OCI-M2 (cell line): ENCODE data around the gene ABCA2.
A peak's percentile ranks its signal among the peaks of the same experiment; 100 is the strongest.

Experiments
- DNase-seq: peaks from one replicate; lab custom pipeline; 2025; ENCODE audit not compliant: unreplicated experiment; lab: John Stamatoyannopoulos, UW

ABCA2 gene

DNA sequence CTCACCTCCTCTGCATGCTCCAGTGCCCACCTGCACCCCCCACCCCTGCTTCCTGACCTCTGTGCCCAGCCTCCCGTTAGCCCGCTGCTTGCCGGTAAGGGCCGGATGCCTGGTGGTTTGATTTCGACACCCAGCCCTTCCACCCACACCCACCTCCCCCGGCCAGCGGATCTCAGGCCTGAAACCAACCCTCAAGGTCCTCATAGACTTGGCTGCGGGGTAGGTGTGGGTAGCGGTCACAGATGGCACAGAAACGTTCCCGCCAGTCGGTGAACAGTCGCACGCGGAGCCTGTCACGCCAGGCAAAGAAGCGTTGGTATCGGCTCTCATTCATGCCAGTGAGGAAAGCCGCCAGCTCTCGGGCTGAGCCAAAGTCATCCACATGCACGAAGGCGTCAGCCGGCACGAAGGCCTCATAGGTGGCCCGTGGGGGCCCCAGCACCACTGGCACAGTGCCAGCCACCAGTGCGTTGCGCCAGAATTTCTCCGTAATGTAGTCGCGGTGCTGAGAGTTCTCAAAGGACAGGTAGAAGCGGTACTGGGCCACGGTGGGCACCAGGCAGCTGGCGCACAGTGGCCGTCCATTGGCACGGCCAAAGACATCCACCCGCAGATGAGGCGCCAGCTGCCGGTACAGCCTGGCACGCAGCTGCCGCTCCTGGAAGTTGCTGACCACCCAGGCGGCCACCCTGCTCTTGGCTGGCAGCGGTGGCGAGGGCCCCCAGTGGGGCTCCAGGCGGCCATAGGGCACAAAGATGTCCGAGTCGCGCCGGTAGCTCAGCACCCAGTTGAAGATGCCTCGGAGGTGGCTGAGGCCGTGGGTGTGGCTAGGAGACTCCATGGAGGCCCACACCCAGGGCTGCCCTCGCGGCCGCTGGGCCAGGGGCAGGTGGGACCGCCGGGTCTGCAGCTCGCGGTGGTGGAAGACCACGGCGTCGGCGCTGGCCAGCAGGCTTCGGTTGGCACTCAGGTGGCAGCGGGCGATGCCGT lies 2.8 kb upstream of the ABCA2 start:
- no peak for DNase-seq

DNA sequence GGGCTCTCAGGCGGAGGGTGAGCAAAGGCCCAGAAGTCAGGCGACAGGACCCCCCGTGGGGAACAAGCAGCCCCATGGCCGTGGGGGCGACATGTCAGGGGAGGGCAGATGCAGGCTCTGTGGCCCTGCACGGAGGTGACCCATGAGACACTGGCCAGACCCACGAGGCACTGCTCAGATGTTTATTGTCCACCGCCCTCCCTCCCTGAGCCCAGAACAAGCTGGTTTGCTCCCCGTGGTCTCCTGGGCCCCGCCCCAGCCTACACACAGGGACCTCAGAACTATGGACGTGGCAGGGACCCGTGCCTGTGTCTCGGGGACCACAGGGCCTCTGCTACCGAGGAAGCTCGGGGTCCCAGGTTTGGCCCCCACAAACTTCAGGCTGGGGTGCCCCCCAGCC lies 2.0 kb upstream of the ABCA2 start:
- DNase-seq = no peak

DNA sequence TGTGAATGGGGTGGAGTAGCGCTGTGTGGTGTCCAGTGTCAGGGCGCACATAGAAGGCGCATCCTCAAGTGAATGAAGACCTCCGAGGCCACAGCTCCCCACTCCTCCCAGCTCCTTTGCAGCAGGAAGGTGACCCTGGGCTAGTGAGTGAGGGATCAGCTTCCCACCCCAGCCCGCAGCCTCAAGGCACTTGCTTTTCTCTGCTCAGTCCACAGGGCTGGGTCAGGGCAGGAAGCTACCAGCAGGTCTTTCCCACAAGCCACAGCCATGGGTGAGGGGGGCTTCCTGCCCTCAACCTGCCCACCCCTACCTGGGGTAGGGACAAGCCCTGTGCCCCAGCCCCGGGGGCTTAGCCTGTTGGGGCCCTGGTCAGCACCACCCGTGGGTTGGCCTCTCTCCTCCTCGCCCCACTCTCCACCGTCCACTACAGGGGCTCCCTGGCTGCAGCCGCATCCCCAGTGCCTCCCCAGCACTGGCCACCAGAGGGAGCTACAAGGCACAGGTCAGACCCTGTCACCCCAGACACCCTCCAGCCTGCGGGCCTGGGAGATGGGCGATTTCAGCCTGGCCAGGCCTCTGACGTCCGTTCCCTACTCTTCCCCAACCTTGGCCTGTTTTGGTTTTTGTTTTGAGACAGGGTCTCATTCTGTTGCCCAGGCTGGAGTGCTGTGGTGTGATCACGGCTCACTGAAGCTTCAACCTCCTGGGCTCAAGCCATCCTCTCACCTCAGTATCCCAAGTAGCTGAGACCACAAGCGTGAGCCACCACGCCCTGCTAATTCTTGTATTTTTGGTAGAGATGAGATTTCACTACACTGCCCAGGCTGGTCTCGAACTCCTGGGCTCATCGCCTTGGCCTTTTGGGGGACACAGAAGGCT lies 1.3 kb upstream of the ABCA2 start:
- peak; percentile 13 for DNase-seq

DNA sequence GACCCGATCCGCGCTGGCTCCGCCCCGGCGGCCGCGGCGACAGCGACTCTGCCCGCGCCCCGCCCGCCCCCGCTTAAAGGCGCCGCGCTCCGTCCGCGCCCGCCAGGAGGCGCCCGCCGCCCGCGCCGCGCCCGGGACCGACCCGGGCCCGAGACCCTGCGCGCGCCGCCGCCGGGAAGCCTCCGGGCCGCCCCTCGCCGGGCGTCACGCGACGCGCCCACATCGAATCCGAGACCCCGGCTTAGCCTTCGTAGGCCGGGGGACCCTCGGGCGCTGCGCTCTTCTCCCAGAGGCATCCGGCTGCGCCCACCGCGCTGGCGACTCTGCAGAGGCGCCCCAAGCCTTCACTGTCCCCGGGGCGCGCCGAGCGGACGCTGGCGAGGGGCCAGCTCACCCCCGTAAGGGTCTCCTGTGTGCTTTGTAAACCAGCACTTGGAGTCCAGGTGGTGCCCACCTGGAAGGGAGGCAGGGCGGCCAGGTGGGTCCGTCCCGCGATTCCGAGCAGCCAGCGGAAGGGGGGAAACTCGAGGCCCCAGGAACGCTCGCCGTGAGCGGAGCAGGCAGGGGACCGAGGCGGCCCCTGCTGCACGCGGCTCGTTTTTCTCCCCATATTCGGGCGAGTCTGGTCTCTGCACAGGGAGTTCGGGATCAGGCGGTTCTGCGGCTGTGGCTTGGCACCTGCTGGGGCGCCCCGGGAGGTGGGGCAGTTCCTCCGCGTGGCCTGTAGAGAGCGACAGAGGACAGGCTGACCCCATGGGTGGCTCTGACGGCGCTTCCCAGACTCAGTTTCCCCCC lies 423 bp upstream of the ABCA2 start:
- no peak for DNase-seq

DNA sequence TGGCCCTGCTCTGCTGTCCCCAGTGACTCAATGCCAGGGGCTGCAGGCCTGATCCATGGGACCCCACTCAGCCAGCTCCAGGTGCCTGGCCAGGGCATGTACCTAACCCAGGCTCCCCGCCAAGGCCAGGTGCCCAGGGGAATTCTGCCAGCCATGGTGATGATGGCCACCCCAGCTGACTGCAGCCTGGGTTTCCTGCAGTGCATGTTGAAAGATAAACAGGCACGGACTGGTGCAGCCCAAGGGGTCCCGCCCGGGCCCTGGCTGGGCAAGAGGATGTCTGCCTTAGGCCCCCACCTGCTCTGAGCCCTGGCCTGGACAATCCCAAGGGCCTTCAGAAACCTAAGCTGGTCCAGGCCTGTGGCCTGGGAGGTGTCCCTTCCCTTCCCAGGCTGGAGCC lies 1.2 kb downstream of the ABCA2 start:
- DNase-seq = no peak

DNA sequence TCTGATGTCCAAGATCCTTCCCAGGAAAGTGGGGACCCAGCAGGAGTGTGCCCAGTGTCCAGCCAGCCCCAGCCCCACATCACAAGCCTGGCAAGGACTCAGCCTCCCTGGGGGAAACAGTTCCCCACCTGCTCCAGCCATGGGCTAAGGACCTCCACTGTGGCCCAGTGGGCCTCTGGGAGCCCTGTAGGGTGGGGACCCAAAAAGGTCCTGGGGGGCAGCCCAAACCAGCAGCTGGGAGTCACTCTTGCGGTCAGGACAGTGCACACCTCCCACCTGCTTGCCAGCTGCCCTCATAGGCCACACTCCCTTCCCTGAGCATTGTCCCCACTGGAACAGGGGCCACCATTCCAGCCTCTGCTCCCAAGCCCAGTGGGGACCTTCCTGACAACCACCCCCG lies 1.7 kb downstream of the ABCA2 start:
- DNase-seq = no peak

DNA sequence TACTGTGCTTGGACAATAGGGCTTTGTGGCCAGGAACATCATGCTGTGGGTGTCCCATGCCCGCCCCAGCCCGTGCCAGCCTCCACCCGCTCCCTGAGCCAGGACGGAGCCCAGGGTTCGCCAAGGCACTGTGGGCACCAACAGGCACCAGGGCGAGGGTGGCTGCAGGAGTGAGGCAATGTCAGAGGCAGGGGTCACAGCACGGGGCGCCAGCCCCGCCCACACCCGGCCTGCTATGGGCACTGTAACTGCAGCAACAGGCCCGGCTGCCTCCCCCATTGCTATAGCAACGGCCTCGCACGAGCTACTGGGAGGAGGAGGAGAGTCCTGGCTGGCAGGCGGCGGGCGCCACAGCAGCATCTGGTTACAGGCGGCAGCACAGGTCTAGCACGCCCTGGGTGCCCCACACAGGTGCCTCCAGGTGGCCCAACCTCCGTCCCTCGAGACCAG lies 2.5 kb downstream of the ABCA2 start:
- no peak for DNase-seq

DNA sequence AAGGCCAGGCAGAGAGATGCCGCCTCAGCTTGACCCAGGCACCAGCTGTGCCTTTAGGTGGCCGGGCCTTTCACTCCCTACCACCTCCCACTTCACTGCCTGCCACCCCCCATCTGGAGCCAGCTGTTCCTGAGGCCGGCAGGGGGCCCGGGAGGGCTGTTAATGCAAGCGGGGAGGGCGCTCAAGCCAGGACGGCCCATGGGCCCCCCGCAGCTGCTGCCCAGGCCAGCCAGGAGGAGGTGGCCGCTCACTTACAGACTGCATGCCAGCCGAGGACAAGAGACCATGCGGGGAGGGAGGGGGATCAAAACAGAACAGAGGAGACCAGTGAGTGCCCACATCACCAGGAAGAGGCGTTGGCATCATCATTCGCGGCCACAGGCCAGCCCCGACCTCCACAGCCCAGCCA lies 4.5 kb downstream of the ABCA2 start:
- no peak for DNase-seq

DNA sequence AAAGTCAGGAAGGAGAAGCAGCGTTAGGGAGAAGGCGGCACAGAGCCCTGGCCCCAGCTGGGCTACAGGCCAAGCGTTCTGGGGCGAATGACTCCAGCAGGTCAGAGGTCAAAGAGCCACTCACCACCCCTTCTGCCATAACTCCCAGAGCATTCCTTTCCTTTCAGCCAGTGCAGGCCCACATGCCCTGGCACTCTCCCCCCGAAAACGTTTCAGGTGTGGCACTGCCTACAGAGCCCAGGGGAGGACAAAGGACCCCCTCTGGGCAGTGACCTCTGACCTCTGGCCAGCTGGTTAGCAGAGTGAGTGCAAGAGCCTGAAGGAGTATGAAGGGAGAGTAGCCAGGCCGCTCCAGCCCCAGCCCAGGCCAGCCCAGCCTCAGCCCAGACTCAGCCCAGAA lies 4.9 kb downstream of the ABCA2 start:
- no peak for DNase-seq

DNA sequence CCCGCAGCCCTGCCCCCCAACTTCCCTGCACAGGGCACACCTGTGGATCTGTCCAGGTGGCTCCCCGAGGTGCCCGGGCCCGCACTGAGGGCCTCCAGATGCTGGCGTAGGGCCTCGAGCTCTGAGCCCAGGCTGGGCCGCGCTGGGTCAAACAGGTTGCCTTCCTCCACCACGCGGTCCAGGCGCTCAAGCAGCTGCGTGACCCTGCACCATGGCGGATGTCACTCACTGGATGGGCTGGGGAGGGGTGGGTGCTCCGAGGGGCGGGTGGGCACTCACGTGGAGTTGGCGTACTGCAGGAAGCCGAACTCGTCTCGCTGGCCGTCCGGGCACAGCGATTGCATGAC lies 5.4 kb downstream of the ABCA2 start:
- DNase-seq = no peak

DNA sequence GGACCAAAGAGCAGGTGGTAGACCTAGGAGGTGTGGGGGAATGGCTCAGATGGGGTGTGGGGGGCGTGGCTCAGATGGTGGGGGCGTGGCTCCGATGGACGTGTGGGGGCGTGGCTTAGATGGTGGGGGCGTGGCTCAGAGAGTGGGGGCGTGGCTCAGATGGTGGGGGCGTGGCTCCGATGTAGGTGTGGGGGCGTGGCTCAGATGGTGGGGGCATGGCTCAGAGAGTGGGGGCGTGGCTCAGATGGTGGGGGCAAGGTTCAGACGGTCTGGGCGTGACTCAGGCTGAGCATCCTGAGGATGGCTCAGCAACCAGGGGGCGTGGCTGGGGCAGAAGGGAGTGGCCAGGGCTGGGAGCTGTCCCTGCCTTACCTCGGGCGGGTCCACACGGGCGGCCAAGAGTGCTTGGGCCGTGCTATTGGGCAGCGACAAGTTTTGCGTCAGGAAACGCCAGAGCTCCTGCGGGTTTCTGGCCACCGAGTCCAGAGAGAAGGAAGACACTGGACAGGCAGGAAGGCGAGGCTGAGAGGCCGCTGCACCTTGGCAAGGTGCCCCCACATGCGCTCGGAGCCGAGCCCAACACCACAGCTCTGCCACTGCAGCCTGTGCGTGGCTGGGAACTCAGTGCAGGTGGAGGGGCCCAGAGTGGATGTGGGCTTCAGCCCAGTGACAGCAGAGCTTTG lies 5.9 kb downstream of the ABCA2 start:
- no peak for DNase-seq

DNA sequence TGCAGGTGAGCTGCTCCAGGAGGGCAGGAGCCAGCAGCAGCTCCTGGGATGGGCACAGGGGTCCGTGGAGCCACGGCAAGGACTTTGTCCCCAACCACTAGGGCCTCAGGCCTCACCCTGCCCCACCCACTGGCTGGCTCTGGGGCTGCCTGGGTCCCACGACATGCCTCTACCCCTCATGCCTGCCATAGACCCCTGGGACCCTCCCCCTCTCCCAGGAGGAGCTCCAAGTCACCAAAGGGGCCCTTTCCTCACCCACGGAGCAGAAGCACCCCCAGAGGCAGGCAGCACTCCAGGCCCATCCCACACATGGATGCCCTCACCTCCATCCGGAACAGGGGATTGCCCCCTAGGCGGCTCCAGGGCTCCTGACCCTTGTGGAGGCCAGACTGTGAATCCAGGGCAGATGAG lies 6.5 kb downstream of the ABCA2 start:
- DNase-seq = no peak

DNA sequence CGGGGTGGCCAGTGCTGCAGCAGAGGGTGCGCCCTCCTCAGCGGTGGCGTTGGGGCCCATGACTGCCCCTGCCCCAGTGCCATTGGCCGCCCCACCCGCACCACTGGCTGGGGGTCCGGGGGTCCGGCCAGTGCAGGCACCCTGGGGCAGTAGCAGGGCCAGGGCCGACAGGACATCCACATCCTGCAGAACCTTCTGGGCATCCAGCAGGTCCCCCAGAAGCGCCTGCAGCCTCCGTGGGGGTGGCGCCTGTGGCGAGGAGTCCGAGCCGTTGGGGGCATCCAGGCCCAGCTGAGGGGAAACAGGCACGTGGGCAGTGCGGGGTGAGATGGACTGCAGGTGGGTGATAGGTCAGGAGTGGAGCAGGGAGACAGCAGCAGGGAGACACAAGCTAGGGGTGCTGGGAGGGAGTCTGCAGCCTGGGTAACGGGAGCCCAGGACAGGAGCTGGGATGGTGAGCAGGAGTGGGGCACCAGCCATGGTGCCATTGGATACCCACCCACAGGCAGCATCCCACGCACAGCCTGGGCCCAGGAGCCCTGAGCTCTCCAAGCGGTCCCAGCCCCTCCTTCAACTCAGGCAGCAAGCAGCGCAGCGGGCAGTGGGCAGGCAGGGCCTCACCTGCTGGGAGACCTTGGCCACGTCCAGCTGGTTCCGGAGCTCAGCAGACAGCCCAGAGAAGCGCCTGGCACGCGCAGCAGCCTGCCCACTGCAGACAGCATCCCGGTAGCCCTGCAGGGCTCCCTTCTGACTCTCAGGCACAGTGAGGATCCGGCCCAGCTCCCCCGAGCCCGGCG lies 7.1 kb downstream of the ABCA2 start:
- DNase-seq = no peak

DNA sequence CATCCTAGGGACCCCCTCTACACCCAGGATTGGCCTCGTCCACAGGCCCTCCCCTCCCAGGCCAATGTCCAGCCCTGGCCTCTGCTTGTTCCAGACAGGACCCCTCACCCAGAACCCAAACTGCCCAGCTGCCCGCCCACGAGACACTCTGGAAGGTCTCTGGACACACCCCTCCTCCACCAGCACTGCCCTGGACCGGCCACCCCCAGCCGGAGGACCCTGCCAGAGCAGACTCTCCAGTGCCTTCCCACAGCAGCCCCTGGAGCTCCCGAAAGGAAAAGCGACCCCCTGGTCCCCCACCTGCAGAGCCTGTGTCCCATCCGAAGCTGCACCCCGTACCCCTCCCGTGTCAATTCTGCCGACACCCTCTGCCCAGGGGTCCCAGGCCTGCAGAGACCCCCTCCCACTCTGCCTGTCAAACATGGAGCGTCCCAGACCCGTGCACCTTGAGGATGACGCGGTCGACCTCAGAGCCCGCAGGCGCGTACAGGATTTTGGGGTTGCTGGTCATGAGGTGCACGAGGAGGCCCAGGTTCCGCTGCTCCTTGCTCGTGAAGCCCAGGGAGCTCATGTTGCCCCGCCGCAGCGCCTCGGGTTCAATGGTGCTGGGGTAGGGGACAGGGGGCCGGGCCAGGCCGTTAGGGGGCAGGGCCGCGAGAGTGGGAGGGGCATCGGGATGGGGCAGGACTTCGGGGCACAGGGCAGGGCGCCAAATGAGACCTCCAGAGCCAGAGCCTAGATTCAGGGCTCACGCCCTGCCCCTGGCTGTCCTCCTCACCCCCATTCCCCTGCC lies 8.0 kb downstream of the ABCA2 start:
- DNase-seq = no peak

DNA sequence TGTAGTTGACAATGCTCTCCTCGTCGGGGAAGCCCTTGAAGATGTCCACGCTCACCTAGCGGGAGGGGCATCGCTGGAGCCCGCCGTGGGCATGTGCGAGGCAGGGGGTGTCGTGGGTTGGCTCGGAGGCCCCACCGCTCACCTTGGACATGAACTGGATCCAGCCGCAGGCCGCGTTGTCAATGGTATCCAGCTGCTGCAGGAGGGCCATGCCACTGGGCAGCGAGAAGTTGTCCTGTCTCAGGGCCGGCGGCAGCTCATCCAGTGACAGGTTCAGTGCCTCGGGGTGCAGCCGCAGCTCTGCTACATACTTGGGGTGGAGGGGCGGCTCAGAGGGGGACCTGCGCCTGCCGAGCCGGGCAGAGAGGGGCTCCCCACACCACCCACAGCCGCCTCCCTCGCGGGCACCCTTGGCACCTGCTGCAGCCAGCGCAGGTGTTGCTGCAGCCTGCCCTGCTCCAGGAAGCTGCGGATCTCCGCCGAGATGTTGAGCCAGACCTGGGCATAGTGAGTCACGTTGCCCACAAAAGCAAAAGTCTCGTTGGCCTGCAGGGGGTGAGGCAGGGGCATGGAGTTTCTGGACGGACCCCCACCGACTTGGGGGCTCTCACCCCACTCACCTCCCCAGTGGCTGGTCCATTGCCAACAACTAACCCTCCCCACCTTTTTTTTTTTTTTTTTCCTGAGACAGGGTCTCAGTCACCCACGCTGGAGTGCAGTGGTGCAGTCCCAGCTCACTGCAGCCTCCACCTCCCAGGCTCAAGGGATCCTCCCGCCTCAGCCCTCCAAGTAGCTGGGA lies 9.1 kb downstream of the ABCA2 start:
- DNase-seq = no peak

DNA sequence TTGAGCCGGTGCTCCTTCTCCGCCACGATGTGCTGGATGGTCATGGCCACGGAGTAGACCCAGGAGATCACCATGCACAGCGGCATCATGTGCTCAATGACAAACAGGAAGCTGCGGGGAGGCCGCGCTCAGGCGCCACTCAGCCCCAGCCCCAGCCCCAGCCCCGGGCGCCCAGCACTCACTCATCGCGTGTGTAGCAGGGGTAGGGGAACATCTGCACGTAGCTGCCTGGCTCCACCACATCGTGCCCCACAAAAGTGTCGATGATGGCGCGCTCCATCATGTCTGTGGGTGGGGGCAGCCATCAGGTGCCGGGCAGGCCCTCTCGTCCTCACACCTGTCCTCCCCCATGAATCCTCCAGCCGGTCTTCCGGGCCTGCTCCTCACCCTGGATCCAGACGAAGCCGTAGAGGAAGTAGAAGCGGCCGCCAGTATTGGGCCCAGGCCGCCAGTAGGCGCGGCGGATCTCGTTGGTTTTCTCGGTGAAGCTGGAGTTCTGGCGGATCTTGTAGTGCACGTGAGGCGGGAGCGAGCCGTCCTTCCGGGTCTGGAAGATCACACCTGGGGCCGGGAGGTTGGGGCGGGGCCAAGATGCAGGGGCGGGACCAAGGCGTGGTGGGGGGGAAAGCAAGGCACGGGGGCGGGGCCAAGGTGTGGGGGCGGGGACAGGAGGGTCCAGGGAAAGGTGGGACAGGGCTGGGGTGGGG lies 10.1 kb downstream of the ABCA2 start:
- no peak for DNase-seq

DNA sequence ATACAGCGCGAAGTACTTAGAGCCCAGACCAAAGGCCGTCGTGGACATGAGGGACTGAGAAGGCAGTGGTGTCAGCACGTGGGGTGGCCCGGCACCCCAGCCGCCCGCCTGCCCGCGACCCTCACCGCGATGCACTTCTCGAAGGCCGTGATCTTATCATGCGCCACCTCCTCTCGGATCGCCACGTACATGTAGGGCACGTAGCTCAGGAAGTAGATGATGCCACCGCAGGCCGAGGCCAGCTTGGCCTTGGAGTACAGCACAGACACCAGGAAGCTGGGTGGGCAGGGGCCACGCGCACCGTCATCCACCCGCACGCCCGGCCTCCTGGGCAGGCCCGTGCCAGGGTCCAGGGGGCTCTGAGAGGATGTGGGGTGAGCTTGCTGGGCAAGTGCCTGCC lies 11.0 kb downstream of the ABCA2 start:
- no peak for DNase-seq

DNA sequence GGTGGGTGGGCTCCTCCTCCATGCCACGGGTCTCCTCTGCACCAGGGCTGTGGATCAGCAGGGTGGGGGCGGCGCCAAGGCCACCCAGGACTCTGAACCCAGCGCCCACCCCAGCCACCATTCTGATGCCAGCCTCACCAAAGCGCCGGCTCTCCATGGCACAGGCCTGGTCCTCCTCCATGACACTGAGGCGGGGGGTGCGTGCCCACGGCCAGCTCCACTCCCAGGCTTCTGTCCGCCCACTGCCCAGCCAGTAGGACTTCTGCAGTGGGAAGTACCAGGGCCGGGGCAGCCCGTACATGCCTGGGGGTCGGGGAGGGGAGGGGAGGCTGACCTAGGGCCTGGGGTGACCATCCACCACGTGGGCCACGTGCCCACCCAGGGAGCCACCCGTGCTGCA lies 11.6 kb downstream of the ABCA2 start:
- DNase-seq = no peak
